ENCODE measurements around the gene KRTAP13-1.

The KRTAP13-1 gene, protein sequence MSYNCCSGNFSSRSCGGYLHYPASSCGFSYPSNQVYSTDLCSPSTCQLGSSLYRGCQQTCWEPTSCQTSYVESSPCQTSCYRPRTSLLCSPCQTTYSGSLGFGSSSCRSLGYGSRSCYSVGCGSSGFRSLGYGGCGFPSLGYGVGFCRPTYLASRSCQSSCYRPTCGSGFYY

DNA sequence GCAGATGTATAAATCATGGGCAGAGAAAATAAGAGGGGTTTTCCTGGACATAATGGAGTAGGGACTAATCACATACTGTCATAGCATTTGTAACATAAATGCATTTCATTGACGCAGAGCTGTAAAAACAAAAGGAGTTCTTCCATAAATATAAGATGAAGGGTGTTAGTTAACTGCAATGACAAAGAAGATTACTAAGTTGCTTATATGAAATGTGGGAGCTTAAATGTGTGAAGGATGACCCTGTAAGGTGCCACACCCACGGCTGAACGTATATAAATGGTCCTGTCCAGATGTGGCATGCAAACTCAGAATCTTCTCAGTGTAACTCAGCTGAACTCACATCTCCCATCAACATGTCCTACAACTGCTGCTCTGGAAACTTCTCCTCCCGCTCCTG, at the start of gene KRTAP13-1:
TSS of gene KRTAP13-1 (plus strand) at position 301 of the 400 bp plus-strand sequence. CDS start at position 357, 56 bp downstream.
- Histone ChIP-seq H3K27ac (ENCODE audit: low read length) (no peak within 1 kb of the TSS), H2AFZ (ENCODE audit: low read length) (no peak within 1 kb of the TSS), H3K9me2 (replicated peaks; ENCODE audit: insufficient read depth, low read length) (no peaks in the 10 kb centered on the region), H3K4me2 (ENCODE audit: low read depth, low read length) (no peak within 1 kb of the TSS), H3K9ac (ENCODE audit: low read length) (no peak within 1 kb of the TSS), H3K27me3 (replicated peaks; ENCODE audit: insufficient read depth, low read length) (no peaks in the 10 kb centered on the region), H3K4me3 (ENCODE audit: low read length) (no peak within 1 kb of the TSS), H3F3A (ENCODE audit: insufficient read depth, low read length) (no peaks in the 10 kb centered on the region), H3K36me3 (replicated peaks; ENCODE audit: insufficient read depth, low read length) (no peaks in the 10 kb centered on the region), H3K9me3 (replicated peaks; ENCODE audit: insufficient read depth, low read length) (no peaks in the 10 kb centered on the region), H3K79me2 (ENCODE audit: low read length) (no peaks in the 10 kb centered on the region), H3K4me1 (ENCODE audit: low read length) (no peaks in the 10 kb centered on the region), H4K20me1 (ENCODE audit: insufficient read depth, low read length) (no peaks in the 10 kb centered on the region)
- TF ChIP-seq, protein P1, sequence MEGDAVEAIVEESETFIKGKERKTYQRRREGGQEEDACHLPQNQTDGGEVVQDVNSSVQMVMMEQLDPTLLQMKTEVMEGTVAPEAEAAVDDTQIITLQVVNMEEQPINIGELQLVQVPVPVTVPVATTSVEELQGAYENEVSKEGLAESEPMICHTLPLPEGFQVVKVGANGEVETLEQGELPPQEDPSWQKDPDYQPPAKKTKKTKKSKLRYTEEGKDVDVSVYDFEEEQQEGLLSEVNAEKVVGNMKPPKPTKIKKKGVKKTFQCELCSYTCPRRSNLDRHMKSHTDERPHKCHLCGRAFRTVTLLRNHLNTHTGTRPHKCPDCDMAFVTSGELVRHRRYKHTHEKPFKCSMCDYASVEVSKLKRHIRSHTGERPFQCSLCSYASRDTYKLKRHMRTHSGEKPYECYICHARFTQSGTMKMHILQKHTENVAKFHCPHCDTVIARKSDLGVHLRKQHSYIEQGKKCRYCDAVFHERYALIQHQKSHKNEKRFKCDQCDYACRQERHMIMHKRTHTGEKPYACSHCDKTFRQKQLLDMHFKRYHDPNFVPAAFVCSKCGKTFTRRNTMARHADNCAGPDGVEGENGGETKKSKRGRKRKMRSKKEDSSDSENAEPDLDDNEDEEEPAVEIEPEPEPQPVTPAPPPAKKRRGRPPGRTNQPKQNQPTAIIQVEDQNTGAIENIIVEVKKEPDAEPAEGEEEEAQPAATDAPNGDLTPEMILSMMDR (IDR thresholded peaks at IDR 0.05; ENCODE audit: low read length) = no peak
- TF ChIP-seq EZH2phosphoT487 (IDR thresholded peaks at IDR 0.05; ENCODE audit: low read length) (no peak), EZH2 (optimal IDR thresholded peaks at IDR 0.05; ENCODE audit: low read depth, low read length) (no peak)
- no peak for DNase-seq

DNA sequence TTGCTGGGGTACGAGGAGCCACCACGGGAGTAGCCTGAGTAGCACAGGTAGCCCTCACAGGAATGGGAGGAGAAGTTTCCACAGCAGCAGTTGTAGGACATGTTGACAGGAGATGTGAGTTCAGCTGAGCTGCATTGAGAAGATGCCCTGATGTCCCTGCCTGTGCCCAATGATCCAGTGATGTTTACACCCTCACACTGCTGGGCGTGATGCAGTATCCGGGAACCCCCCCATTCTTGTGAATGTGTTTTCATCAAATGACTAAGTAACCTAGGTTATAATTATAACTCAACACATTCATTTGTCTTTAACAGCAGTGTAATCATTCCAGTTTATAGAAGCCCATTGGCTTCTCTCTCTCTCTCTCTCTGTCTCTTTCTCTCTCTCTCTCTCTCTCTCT, 47.3 kb upstream of the KRTAP13-1 start, which contains the start of gene KRTAP23-1:
TSS of gene KRTAP23-1 (minus strand) at position 101 of the 400 bp plus-strand sequence. CDS start at position 101, 0 bp downstream.
- no peaks in the 10 kb centered on the region for H3K9me2 ChIP-seq (replicated peaks; ENCODE audit: insufficient read depth, low read length)
- no peaks in the 10 kb centered on the region for H3K79me2 ChIP-seq (ENCODE audit: low read length)
- no peak within 1 kb of the TSS for H3K9ac ChIP-seq (ENCODE audit: low read length)
- H3K4me2 ChIP-seq (ENCODE audit: low read depth, low read length) = no peak within 1 kb of the TSS
- no peaks in the 10 kb centered on the region for H3K27me3 ChIP-seq (replicated peaks; ENCODE audit: insufficient read depth, low read length)
- H3K36me3 ChIP-seq (replicated peaks; ENCODE audit: insufficient read depth, low read length) = no peaks in the 10 kb centered on the region
- H3K4me1 ChIP-seq (ENCODE audit: low read length) = no peaks in the 10 kb centered on the region
- no peaks in the 10 kb centered on the region for H3F3A ChIP-seq (ENCODE audit: insufficient read depth, low read length)
- DNase-seq = no peak
- TF ChIP-seq EZH2phosphoT487 (IDR thresholded peaks at IDR 0.05; ENCODE audit: low read length) (no peak), EZH2 (optimal IDR thresholded peaks at IDR 0.05; ENCODE audit: low read depth, low read length) (no peak)
- TF ChIP-seq, protein P1 (IDR thresholded peaks at IDR 0.05; ENCODE audit: low read length) = no peak
- H3K9me3 ChIP-seq (replicated peaks; ENCODE audit: insufficient read depth, low read length) = no peaks in the 10 kb centered on the region
- H2AFZ ChIP-seq (ENCODE audit: low read length) = no peak within 1 kb of the TSS
- H3K27ac ChIP-seq (ENCODE audit: low read length) = no peak within 1 kb of the TSS
- no peak within 1 kb of the TSS for H3K4me3 ChIP-seq (ENCODE audit: low read length)
- no peaks in the 10 kb centered on the region for H4K20me1 ChIP-seq (ENCODE audit: insufficient read depth, low read length)

DNA sequence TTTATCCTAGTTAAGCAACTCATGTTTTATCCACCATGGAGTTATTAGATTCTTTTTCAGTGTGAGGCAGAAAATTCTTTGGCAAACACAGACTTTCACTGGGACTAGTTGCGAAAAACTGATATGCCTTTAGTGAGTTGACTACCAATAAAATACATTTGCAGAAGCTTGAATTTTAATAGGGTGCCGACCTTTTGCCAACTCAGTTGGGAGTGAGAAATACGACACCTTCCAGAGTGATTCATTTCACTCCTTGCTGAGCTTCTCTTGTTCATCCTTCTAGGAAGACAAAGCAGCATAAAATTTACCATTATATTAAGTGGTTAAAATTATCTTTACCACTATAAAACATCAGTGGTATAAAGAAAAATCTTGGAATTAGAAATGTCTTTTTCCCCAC, 46.3 kb upstream of the KRTAP13-1 start:
- no peaks in the 10 kb centered on the region for H3K4me1 ChIP-seq (ENCODE audit: low read length)
- DNase-seq = no peak
- no peak overlapping the region for H3K4me2 ChIP-seq (ENCODE audit: low read depth, low read length)
- no peaks in the 10 kb centered on the region for H3K9me2 ChIP-seq (replicated peaks; ENCODE audit: insufficient read depth, low read length)
- TF ChIP-seq EZH2 (optimal IDR thresholded peaks at IDR 0.05; ENCODE audit: low read depth, low read length) = no peak
- TF ChIP-seq EZH2phosphoT487 (IDR thresholded peaks at IDR 0.05; ENCODE audit: low read length) = no peak
- TF ChIP-seq, protein P1 (IDR thresholded peaks at IDR 0.05; ENCODE audit: low read length) = no peak
- H3K27ac ChIP-seq (ENCODE audit: low read length) = no peak overlapping the region
- H3K36me3 ChIP-seq (replicated peaks; ENCODE audit: insufficient read depth, low read length) = no peaks in the 10 kb centered on the region
- H2AFZ ChIP-seq (ENCODE audit: low read length) = no peak overlapping the region
- H3K4me3 ChIP-seq (ENCODE audit: low read length) = no peak overlapping the region
- H3K27me3 ChIP-seq (replicated peaks; ENCODE audit: insufficient read depth, low read length) = no peaks in the 10 kb centered on the region
- H3F3A ChIP-seq (ENCODE audit: insufficient read depth, low read length) = no peaks in the 10 kb centered on the region
- no peaks in the 10 kb centered on the region for H3K79me2 ChIP-seq (ENCODE audit: low read length)
- no peak overlapping the region for H3K9ac ChIP-seq (ENCODE audit: low read length)
- no peaks in the 10 kb centered on the region for H3K9me3 ChIP-seq (replicated peaks; ENCODE audit: insufficient read depth, low read length)
- H4K20me1 ChIP-seq (ENCODE audit: insufficient read depth, low read length) = no peaks in the 10 kb centered on the region

Measured in MM.1S (cell line).